ENCODE data around the gene ITPRIPL2. TPM values are rescaled to one million over a fixed set of nuclear protein-coding genes. Genes with fewer than 3 reads are reported as not detected.
A peak's percentile ranks its signal among the peaks of the same experiment; 100 is the strongest.

The ITPRIPL2 gene
- total RNA-seq, 1 donor from 2014 or later, result 71.2 TPM

GRCh38 chr16:19118938-19119431, 5.2 kb downstream of the ITPRIPL2 start:
- no peak for DNase-seq (ENCODE audit: extremely low spot score in 2 of 2)
- peak overlapping the region; percentile 25 to 34 for H3K4me3 ChIP-seq
- intact Hi-C loops (cut with DNase I), result loop anchor here (2.0 kb wide), 1 partner anchor 20 kb away; no protein-coding TSS in a partner anchor
- H3K27me3 ChIP-seq, result no peaks in the 10 kb centered on the region
- peak overlapping the region; percentile 94 for H3K27ac ChIP-seq
- peaks cover 88% of the 10 kb centered on the region for H3K4me1 ChIP-seq
- peaks cover 0 to 8% of the 10 kb centered on the region in 2 donors for H3K36me3 ChIP-seq
- H3K9me3 ChIP-seq, result no peaks in the 10 kb centered on the region
- TF ChIP-seq CTCF (IDR thresholded peaks at IDR 0.05), result no peak
- TF ChIP-seq POLR2A (IDR thresholded peaks at IDR 0.05), result no peak
- TF ChIP-seq POLR2AphosphoS5 (IDR thresholded peaks at IDR 0.05; ENCODE audit: insufficient read depth in 1 of 2, low read depth in 1 of 2), result peak in 1 of 2 donors; percentile 62

GRCh38 chr16:19119564-19119963, 5.8 kb downstream of the ITPRIPL2 start:
- peak overlapping the region; percentile 25 to 34 for H3K4me3 ChIP-seq
- H3K27ac ChIP-seq, result peak overlapping the region; percentile 94
- intact Hi-C loops (cut with DNase I), result loop anchor here (2.0 kb wide), 1 partner anchor 19 kb away; no protein-coding TSS in a partner anchor
- TF ChIP-seq POLR2A (IDR thresholded peaks at IDR 0.05), result no peak
- TF ChIP-seq POLR2AphosphoS5 (IDR thresholded peaks at IDR 0.05; ENCODE audit: insufficient read depth in 1 of 2, low read depth in 1 of 2), result no peak
- TF ChIP-seq CTCF (IDR thresholded peaks at IDR 0.05), result no peak
- no peaks in the 10 kb centered on the region for H3K27me3 ChIP-seq
- H3K9me3 ChIP-seq, result no peaks in the 10 kb centered on the region
- peaks cover 0 to 8% of the 10 kb centered on the region in 2 donors for H3K36me3 ChIP-seq
- no peak for DNase-seq (ENCODE audit: extremely low spot score in 2 of 2)
- peaks cover 89% of the 10 kb centered on the region for H3K4me1 ChIP-seq

- no peaks in the 10 kb centered on the region for H3K27me3 ChIP-seq
- H3K27ac ChIP-seq, result no peak overlapping the region
- intact Hi-C loops (cut with DNase I), result no loop called here
- peaks cover 48% of the 10 kb centered on the region for H3K4me1 ChIP-seq
- peaks cover 0 to 8% of the 10 kb centered on the region in 2 donors for H3K36me3 ChIP-seq
- no peak for DNase-seq (ENCODE audit: extremely low spot score in 2 of 2)
- no peak overlapping the region for H3K4me3 ChIP-seq
- no peaks in the 10 kb centered on the region for H3K9me3 ChIP-seq
- no peak for TF ChIP-seq POLR2AphosphoS5 (IDR thresholded peaks at IDR 0.05; ENCODE audit: insufficient read depth in 1 of 2, low read depth in 1 of 2)
- TF ChIP-seq POLR2A (IDR thresholded peaks at IDR 0.05), result no peak
- no peak for TF ChIP-seq CTCF (IDR thresholded peaks at IDR 0.05)
These were observed 9.9 kb downstream of the ITPRIPL2 start for GRCh38 chr16:19123535-19124178.

GRCh38 chr16:19126300-19126699, 12.5 kb downstream of the ITPRIPL2 start:
- H3K36me3 ChIP-seq, result peaks cover 0 to 3% of the 10 kb centered on the region in 2 donors
- peaks cover 36% of the 10 kb centered on the region for H3K4me1 ChIP-seq
- H3K9me3 ChIP-seq, result no peaks in the 10 kb centered on the region
- intact Hi-C loops (cut with DNase I), result no loop called here
- no peak overlapping the region for H3K4me3 ChIP-seq
- DNase-seq (ENCODE audit: extremely low spot score in 2 of 2), result no peak
- no peak overlapping the region for H3K27ac ChIP-seq
- no peak for TF ChIP-seq CTCF (IDR thresholded peaks at IDR 0.05)
- no peak for TF ChIP-seq POLR2A (IDR thresholded peaks at IDR 0.05)
- no peaks in the 10 kb centered on the region for H3K27me3 ChIP-seq

- Histone ChIP-seq H3K27ac (no peak overlapping the region), H3K9me3 (no peaks in the 10 kb centered on the region), H3K36me3 (no peaks in the 10 kb centered on the region), H3K4me1 (peaks cover 40% of the 10 kb centered on the region), H3K27me3 (no peaks in the 10 kb centered on the region), H3K4me3 (no peak overlapping the region)
- no peak for DNase-seq (ENCODE audit: extremely low spot score in 2 of 2)
- intact Hi-C loops (cut with DNase I), result no loop called here
- TF ChIP-seq POLR2AphosphoS5 (IDR thresholded peaks at IDR 0.05; ENCODE audit: insufficient read depth in 1 of 2, low read depth in 1 of 2) (no peak), POLR2A (IDR thresholded peaks at IDR 0.05) (no peak), CTCF (IDR thresholded peaks at IDR 0.05) (no peak)
These were observed 13.4 kb downstream of the ITPRIPL2 start for GRCh38 chr16:19127205-19127604.

Data from vagina (tissue), 2 donors.